ENCODE results near the gene TMEM244. TPM values are rescaled to one million over a fixed set of nuclear protein-coding genes. Genes with fewer than 3 reads are reported as not detected.

The TMEM244 gene
- total and polyA plus RNA-seq, 9 of the 15 experiments (the other 6 are each of a cell fraction or from before 2014, with no cell fraction given) = not detected

GRCh38 chr6:129852257-129852858 is 8.8 kb downstream of the TMEM244 start (continued):
- TF ChIP-seq, protein P1, sequence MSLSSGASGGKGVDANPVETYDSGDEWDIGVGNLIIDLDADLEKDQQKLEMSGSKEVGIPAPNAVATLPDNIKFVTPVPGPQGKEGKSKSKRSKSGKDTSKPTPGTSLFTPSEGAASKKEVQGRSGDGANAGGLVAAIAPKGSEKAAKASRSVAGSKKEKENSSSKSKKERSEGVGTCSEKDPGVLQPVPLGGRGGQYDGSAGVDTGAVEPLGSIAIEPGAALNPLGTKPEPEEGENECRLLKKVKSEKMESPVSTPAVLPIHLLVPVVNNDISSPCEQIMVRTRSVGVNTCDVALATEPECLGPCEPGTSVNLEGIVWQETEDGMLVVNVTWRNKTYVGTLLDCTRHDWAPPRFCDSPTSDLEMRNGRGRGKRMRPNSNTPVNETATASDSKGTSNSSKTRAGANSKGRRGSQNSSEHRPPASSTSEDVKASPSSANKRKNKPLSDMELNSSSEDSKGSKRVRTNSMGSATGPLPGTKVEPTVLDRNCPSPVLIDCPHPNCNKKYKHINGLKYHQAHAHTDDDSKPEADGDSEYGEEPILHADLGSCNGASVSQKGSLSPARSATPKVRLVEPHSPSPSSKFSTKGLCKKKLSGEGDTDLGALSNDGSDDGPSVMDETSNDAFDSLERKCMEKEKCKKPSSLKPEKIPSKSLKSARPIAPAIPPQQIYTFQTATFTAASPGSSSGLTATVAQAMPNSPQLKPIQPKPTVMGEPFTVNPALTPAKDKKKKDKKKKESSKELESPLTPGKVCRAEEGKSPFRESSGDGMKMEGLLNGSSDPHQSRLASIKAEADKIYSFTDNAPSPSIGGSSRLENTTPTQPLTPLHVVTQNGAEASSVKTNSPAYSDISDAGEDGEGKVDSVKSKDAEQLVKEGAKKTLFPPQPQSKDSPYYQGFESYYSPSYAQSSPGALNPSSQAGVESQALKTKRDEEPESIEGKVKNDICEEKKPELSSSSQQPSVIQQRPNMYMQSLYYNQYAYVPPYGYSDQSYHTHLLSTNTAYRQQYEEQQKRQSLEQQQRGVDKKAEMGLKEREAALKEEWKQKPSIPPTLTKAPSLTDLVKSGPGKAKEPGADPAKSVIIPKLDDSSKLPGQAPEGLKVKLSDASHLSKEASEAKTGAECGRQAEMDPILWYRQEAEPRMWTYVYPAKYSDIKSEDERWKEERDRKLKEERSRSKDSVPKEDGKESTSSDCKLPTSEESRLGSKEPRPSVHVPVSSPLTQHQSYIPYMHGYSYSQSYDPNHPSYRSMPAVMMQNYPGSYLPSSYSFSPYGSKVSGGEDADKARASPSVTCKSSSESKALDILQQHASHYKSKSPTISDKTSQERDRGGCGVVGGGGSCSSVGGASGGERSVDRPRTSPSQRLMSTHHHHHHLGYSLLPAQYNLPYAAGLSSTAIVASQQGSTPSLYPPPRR (CRISPR knock-in tag; IDR thresholded peaks at IDR 0.05; ENCODE audit: borderline replicate concordance) = no peak
- no peak for TF ChIP-seq TBP (optimal IDR thresholded peaks at IDR 0.05; ENCODE audit: low read depth, low read length)
- no peak for TF ChIP-seq ZNF449 (CRISPR knock-in tag; IDR thresholded peaks at IDR 0.05)
- peak; percentile 55; the same call in 1 of the 2 replicates for TF ChIP-seq SPI1 (IDR thresholded peaks at IDR 0.05; ENCODE audit: borderline replicate concordance, low read depth, low read length)
- TF ChIP-seq ZEB2 (IDR thresholded peaks at IDR 0.05) = peak; percentile 92
- no peak for TF ChIP-seq HNRNPK (IDR thresholded peaks at IDR 0.05; ENCODE audit: low read depth, low read length, poor library complexity, severe bottlenecking)
- peak; percentile 54 for TF ChIP-seq NFE2 (IDR thresholded peaks at IDR 0.05; ENCODE audit: low read depth)
- TF ChIP-seq, protein P2, sequence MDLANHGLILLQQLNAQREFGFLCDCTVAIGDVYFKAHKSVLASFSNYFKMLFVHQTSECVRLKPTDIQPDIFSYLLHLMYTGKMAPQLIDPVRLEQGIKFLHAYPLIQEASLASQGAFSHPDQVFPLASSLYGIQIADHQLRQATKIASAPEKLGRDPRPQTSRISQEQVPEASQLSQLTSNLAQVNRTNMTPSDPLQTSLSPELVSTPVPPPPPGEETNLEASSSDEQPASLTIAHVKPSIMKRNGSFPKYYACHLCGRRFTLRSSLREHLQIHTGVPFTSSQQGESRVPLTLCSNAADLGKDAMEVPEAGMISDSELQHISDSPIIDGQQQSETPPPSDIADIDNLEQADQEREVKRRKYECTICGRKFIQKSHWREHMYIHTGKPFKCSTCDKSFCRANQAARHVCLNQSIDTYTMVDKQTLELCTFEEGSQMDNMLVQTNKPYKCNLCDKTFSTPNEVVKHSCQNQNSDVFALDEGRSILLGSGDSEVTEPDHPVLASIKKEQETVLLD (IDR thresholded peaks at IDR 0.05) = peak; percentile 68; the same call in 1 of the 2 replicates
- no peak for TF ChIP-seq BACH1 (tag; IDR thresholded peaks at IDR 0.05)
- TF ChIP-seq SMAD4 (CRISPR knock-in tag; conservative IDR thresholded peaks at IDR 0.05) = peak; percentile 92
- TF ChIP-seq, protein P3, sequence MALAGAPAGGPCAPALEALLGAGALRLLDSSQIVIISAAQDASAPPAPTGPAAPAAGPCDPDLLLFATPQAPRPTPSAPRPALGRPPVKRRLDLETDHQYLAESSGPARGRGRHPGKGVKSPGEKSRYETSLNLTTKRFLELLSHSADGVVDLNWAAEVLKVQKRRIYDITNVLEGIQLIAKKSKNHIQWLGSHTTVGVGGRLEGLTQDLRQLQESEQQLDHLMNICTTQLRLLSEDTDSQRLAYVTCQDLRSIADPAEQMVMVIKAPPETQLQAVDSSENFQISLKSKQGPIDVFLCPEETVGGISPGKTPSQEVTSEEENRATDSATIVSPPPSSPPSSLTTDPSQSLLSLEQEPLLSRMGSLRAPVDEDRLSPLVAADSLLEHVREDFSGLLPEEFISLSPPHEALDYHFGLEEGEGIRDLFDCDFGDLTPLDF (CRISPR knock-in tag; IDR thresholded peaks at IDR 0.05) = no peak
- no peak for TF ChIP-seq ZNF143 (CRISPR knock-in tag; IDR thresholded peaks at IDR 0.05)
- no peak for TF ChIP-seq CHD1 (IDR thresholded peaks at IDR 0.05; ENCODE audit: low read length)
- TF ChIP-seq, protein P4, sequence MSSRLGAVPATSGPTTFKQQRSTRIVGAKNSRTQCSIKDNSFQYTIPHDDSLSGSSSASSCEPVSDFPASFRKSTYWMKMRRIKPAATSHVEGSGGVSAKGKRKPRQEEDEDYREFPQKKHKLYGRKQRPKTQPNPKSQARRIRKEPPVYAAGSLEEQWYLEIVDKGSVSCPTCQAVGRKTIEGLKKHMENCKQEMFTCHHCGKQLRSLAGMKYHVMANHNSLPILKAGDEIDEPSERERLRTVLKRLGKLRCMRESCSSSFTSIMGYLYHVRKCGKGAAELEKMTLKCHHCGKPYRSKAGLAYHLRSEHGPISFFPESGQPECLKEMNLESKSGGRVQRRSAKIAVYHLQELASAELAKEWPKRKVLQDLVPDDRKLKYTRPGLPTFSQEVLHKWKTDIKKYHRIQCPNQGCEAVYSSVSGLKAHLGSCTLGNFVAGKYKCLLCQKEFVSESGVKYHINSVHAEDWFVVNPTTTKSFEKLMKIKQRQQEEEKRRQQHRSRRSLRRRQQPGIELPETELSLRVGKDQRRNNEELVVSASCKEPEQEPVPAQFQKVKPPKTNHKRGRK (tag; IDR thresholded peaks at IDR 0.05) = no peak
- TF ChIP-seq PTTG1 (tag; IDR thresholded peaks at IDR 0.05; ENCODE audit: low read depth) = no peak
- peak; percentile 89 to 94 for TF ChIP-seq TRIM24 (IDR thresholded peaks at IDR 0.05)
- no peak for TF ChIP-seq ESRRB (CRISPR knock-in tag; IDR thresholded peaks at IDR 0.05; ENCODE audit: borderline replicate concordance)
- no peak for TF ChIP-seq ZNF347 (CRISPR knock-in tag; IDR thresholded peaks at IDR 0.05; ENCODE audit: low read depth)

Measured in K562 (cell line).